Stimulated activated CD4-positive, alpha-beta T cell treated with anti-CD3 and anti-CD28 coated beads, TNF-alpha, amount 100 ng/mL, for 1 hour (primary cell): ENCODE data around the gene IGF2R.
"Not testable (repeated sequence)": the region's sequence is repeated elsewhere in the genome, so short reads cannot be mapped to it uniquely, and the experiment has no call there.

Experiments
- DNase-seq, 3 donors: peaks; one replicate each; pipeline ENCODE4 v3.0.0-alpha.2; 2020; ENCODE audit warnings: low read depth in 3 of 3, low spot score in 1 of 3

IGF2R gene

DNA sequence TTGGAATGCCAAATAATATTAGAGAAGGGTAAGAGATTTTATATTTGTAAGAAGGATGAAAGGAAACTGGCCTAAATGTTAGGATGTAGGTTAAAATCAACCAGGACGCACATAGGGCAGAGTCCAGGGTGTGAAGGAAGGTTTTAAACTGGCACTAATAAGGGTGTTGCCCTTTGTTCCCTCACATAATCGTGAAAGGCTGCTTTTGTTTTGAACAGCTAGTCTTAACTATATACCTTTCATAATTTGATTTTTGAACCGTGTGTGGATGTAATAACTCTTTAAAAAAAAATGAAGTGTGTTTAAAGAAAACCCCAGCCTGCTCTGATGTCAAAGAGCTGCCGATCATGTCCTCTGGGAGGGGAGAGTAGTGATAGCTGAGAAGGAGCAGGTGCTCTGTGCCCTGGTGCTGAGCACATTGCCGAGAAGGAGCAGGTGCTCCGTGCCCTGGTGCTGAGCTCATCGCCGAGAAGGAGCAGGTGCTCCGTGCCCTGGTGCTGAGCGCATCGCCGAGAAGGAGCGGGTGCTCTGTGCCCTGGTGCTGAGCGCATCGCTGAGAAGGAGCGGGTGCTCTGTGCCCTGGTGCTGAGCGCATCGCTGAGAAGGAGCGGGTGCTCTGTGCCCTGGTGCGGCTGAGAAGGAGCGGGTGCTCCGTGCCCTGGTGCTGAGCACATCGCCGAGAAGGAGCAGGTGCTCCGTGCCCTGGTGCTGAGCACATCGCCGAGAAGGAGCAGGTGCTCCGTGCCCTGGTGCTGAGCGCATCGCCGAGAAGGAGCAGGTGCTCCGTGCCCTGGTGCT, 121.8 kb downstream of the IGF2R start:
- not testable (repeated sequence) for DNase-seq

DNA sequence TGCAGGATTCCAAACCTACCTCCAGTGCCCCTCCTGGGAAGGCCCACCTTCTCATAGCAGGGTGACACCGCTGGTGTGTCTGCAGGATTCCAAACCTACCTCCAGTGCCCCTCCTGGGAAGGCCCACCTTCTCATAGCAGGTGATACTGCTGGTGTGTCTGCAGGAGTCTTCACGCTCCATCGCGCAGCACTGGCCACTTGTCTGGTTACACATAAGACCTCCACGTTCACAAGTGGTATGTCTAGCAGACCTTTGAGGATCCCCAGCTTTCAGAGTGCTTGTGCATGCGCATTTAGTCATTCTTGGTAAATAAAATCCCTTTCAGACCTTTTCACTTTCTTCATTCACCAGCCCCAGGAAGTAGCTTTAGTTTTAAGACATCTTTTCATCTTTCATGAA, 123.3 kb downstream of the IGF2R start:
- not testable (repeated sequence) for DNase-seq

DNA sequence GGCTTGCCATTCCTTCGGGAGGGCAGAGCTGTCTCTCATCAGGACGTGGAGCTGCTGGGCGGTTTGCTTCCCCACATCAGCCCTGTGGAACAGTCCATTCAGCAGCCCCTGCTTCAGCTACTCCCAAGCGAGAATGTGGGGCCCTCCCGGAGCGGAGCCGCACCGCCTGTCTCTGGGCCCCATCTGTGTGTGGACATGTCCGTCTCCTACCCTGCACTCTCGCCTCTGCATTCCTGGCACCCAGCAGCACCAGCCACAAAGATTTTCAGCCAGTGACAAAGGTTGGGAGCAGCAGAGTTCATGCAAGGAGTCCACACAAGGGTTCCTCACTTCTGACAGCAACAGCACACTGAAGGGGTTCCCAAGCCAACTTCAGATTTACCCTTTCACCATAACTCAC, 123.7 kb downstream of the IGF2R start:
- DNase-seq = no peak

DNA sequence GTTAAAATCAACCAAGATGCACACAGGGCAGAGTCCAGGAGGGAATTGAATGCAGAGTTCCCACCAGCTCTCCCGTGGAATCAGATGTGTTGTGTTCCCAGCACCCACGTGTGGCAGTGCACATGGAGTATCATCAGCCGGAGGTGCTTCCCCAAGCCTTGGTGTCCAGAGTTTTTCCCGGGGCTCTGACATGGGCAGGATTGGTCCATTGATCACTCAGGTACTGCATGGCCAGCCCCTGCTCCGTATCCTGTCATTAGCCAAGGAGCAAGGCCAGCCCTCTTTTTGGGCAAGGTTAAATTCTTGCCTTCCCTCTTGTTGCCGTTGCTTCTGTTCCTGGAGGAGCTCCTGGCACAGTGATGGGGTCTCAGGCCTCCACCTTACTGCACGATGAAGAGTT, 124.2 kb downstream of the IGF2R start:
- DNase-seq = no peak

DNA sequence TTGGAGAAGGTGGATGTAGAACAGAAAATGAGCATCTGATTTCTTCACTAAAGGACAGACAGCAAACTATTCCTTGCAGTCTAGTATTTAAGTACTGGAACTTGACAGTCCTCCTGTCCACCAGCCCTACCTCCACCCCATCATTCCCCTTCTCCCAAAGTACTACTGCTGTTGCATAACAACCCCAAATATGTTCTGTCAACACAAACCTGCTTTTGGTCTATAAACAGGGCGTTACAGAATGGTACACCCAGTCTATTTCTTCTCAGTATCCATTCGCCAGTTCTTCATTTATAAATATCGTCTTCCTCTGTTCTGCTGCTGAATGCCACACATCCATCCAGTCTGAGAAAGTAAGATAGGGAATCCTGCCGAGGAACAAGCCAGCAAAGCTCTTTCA, 125.1 kb downstream of the IGF2R start:
- no peak for DNase-seq

DNA sequence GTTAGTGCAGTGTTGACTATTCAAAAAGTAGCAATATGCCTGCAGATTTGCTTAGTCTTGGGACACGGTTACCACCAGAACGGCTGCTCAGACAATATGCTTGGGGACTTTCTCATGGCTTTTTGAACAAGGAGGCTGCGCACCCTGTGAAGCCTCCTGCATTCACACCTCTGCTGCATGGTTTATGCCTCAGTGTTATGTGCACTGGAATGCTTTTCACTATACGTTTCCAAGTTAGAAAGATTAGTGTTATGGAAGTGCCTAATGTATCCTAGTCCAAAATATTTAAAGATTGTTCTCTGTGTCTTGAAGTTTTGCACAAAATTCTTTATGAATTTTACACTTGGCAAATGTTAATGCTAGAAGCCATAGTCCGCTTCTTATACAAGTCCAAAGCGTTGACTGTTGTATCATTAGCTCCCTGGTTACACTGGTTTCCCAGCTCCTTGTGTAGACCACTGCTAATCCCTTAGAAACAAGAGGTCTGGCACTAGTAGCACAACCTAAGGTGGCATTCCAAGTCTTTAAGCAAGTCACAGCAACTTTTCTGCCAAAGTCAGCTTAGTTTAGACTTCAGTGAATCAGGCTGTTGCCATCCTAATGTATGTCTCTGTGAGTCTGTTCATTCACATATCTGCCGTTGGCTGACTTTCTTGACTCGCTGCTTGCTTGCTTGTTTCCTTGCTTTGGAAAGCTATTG, 126.4 kb downstream of the IGF2R start:
- DNase-seq = no peak

DNA sequence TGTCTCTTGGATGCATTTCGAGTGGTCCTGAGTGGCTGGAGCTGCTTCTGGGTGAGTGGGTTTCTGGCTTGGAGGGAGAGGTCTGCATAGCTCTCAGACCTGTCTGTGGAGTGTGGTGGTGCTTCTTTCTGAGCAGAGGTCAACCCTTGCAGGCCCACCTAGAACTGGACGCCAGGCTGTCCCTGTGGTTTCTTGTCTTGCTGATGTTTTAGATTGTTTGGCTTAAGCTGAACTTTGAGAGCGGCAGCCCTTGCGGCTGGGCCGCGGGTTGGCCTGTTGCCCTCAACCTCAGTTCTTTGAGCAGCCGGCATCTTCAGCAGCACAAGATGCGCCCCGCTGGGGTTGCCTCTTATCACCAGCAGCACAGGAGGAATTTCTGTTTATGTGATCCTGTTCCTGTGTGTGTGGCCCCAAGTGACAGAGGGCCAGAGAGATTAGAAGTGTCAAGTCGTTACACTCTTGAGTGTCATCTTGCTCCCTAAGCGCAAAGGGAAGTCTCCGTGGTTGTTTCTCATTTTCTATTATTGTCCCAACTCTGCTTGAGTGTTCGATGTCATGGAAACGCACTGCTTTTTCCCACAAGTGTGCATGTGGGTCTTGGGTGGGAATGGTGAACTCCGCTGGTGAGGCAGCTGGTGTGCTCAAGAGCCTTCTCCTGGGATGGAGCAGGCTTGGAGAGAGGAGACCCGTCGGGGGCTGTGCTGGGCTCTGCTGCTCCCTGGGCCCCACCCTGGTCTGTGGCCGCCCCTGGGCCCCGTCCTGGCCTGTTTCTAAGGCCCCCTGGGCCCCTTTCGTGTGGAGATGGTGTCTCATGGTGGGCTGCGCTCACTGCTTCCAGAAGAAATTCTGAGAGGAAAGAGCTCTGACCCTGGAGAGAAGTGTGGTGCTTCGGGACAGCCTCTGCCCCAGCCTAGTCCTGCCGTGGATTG, 132.7 kb downstream of the IGF2R start:
- DNase-seq = no peak

DNA sequence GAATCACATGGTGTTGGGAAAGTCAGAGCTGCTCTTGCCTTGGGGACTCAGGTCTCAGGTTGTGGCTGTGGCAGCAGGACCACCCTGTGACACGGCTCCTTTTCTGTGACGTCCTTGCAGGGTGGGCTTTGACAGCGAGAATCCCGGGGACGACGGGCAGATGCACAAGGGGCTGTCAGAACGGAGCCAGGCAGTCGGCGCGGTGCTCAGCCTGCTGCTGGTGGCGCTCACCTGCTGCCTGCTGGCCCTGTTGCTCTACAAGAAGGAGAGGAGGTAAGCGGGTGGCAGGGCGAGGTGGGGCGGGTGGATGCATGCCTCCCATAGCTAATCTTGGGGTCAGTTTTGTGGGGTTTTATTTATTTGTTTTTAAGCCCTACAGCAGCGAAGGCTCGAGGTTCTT, 133.5 kb downstream of the IGF2R start:
- DNase-seq = no peak

DNA sequence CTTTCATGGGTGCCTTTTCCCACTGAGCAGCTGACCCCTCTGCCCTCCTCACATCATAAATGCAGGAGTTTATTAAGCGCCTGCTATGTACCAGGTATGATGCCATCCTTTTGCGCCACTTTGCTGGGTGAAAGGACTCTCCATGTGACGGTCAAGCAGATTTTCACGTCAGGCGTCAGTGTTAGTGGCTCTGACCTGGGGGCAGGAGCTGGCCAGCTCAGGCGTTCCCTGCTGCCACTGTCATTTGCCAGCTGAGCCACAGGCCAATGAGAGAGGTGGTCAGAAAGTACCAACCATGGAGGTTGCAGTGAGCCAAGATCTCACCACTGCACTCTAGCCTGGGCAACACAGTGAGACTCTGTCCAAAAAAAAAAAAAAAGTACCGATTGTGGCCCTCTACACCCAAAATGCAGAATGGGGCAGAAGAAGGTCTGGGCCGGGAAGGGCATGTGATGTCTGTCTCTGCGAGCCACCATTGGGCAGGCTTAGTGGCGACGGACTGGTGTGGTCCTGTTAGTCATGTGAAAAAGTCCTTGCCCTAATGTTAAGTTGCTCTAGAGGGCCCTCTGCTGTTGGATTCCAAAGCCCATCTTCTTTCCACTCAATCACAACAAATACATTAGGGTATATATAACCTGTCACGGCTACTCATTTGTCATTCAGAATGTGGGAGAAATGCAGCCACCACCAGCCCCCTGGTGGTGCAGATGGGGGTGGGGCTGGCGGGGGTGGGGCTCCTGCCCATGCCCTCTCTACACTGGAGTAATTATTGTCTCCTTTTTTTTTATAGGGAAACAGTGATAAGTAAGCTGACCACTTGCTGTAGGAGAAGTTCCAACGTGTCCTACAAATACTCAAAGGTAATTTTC, 134.3 kb downstream of the IGF2R start:
- no peak for DNase-seq

DNA sequence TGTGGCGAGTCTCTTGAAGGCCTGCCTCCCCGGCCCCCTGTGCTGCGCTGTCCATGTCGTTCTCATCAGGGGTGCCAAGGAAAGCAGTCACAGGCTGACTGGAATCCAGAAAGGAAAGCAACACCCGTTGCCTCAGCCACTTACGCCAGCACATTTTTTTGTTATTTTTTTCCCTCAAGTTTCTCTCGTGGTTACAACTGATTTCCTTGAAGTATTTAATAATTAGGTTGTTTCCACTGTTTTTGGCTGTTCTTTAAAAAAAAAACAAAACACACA, 134.9 kb downstream of the IGF2R start:
- no peak for DNase-seq

DNA sequence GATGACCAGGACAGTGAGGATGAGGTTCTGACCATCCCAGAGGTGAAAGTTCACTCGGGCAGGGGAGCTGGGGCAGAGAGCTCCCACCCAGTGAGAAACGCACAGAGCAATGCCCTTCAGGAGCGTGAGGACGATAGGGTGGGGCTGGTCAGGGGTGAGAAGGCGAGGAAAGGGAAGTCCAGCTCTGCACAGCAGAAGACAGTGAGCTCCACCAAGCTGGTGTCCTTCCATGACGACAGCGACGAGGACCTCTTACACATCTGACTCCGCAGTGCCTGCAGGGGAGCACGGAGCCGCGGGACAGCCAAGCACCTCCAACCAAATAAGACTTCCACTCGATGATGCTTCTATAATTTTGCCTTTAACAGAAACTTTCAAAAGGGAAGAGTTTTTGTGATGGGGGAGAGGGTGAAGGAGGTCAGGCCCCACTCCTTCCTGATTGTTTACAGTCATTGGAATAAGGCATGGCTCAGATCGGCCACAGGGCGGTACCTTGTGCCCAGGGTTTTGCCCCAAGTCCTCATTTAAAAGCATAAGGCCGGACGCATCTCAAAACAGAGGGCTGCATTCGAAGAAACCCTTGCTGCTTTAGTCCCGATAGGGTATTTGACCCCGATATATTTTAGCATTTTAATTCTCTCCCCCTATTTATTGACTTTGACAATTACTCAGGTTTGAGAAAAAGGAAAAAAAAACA, 136.1 kb downstream of the IGF2R start:
- DNase-seq = no peak

DNA sequence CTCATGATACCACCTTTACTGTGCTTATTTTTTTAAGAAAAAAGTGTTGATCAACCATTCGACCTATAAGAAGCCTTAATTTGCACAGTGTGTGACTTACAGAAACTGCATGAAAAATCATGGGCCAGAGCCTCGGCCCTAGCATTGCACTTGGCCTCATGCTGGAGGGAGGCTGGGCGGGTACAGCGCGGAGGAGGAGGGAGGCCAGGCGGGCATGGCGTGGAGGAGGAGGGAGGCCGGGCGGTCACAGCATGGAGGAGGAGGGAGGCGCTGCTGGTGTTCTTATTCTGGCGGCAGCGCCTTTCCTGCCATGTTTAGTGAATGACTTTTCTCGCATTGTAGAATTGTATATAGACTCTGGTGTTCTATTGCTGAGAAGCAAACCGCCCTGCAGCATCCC, 137.1 kb downstream of the IGF2R start:
- DNase-seq = no peak

DNA sequence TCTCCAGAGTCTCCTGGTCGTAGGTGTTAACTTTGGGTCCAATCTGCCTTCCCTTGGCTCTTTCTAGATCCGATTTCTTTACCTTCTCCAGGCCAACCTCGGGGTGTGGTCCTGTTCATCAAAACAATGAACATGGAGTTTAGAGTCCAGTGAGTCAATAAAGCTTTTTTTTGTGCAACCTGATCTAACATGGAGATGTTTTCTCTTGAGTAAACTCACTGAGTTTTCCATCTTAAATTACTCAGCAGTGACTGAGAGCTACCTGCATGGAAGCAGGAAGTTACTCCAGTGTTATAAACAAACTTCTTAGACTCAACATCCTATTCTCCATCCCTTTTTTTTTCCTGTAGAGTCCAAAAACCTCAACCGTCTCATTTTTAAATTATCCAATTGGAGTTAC, 137.8 kb downstream of the IGF2R start:
- no peak for DNase-seq

DNA sequence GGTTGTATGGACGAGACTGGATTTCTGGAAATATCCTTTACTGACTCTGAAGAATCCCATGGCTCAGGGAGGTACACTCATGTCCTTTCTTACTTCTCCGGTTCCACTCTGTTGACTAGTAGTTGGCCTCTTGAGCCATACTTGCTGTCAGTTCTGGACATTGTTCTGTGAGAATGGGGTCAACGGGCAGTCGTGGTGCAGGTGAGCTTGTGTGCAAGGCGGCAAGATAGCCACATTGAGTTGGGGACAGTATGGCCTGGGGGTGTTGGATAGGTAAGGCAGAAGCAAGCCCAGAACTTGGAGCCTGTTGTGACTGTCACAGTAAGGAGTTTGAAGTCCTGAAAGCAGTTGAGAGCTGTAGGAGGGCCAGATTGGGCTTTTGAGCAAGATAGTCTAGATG, 139.2 kb downstream of the IGF2R start:
- no peak for DNase-seq

DNA sequence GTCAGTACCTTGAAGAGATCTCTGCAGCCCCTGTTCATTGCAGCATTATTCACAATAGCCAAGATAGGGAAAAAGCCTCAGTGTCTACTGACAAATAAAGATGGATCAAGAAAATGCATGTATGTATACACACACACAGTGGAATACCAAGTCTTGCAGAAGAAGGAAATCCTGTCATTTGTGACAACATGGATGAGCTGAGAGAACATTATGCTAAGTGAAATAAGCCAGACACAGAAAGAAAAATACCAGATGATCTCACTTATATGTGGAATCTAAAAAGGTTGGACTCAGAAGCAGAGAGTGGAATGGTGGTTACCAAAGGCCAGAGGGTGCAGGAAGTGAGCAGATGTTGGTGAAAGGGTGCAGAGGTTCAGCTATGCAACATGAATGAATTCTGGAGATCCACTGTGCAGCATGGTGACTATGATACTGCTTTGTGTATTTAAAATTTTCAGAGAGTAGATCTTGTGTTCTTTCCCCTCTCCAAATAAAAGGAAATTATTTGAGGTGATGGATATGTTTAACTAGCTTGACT, 141.8 kb downstream of the IGF2R start:
- no peak for DNase-seq

DNA sequence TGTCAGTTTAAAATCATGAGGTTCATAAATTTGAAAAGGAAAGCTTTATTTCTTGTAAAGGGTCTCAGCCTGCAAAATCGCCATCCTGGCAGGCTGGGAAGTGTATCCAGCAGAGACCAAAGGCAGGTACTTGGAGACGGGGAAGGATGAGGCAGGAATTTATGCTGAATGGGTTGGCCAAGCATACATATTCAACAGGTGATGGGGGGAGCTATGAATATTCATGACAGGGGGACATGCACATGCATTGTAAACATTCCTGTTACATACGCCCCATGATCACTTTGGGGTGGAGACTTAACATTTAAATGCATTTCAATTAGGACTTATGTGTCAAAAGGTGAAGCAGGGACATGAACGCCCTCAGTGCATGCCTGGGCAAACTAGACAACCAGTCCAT, 142.9 kb downstream of the IGF2R start:
- no peak for DNase-seq

DNA sequence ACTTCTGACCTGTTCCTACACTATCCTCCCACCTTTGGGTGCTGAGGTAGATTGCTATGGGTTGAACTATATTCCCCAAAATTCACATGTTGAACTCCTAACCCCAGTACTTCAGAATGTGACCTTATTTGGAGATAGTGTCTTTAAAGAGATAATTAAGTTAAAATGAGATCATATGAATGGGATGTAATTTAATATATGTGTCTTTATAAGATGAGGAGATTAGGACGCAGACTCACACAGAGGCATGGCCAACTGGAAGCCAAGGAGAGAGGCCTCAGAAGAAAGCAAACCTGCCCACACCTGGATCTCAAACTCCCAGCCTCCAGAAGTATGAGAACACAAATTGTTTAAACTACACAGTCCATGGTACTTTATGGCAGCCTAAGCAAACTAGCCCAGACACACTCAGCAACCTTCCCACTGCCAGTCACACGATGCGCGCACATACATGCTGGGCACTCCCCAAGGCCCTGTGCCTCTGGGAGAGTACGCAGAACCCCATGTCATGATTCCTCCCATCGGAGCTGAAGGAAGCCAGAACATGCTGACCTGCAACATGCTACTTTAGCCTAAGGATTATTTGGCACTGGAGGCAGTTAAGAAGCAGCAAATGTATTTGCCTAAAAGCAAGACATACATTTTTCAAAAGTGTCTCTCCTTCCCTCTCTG, 143.9 kb downstream of the IGF2R start:
- DNase-seq = no peak

DNA sequence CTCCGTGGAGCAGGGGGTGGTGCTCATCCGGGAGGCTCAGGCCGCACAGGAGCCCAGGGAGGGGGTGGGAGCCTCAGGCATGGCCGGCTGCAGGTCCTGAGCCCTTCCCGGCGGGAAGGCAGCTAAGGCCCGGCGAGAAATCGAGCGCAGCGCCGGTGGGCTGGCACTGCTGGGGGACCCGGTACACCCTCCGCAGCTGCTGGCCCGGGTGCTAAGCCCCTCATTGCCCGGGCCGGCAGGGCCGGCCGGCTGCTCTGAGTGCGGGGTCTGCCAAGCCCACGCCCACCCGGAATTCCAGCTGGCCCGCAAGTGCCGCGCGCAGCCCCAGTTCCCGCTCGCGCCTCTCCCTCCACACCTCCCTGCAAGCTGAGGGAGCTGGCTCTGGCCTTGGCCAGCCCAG, 145.7 kb downstream of the IGF2R start:
- DNase-seq = not testable (repeated sequence)

DNA sequence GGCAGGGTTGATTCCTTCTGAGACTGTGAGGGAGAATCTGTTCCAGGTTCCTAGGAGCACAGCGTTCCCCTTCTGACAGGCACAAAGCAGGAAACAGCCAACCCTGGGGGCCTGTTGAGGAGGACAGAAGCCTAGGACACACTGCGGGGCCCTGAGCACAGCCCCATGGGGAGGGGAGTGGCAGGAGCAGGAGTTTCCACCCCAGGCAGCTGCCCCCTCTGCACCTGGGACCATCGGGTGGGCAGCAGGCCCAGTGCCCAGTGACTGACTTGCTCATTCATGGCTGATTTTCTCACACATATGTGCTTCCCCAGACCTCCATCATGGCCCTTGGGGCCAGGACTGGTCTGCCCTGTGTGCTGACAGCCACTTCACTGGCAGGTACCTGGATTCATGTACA, 146.5 kb downstream of the IGF2R start:
- no peak for DNase-seq

DNA sequence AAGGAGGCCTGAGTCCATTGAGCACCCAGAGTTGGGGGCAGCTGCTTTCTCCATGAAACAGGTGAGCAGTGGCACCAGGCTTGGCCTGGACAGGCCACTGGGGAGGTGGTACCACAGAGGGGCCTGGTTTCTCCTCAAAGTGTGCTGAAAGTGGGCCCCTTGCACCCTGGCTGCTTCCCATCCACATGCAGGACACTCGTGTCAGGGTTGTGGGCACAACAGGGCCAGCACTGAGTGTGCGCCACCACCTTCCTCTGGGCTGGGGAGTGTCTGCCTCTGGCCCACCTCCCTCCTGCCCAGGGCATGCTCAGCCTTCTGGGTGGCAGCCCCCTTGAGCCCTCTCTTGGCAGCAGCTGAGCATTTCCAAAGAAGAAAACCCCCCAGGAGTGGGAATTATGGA, 147.5 kb downstream of the IGF2R start:
- no peak for DNase-seq
